GM18909 (cell line): ENCODE measurements around the gene RPS6KA5.
"Not testable (repeated sequence)": the region's sequence is repeated elsewhere in the genome, so short reads cannot be mapped to it uniquely, and the experiment has no call there.

Experiments used
- ATAC-seq: cut with Tn5 transposase; IDR thresholded peaks from one replicate; pipeline ENCODE4 v1.9.1; 2021; ENCODE audit warnings: mild to moderate bottlenecking; ENCODE audit not compliant: unreplicated experiment, poor library complexity

RPS6KA5 gene

GRCh38 chr14:90890322-90891020 is 170.0 kb downstream of the RPS6KA5 start:
- ATAC-seq, result no peak

- ATAC-seq, result no peak
Observed at GRCh38 chr14:90886297-90886815, 174.1 kb downstream of the RPS6KA5 start.

GRCh38 chr14:90883782-90884181 is 176.7 kb downstream of the RPS6KA5 start:
- ATAC-seq, result no peak

GRCh38 chr14:90883197-90883596 is 177.2 kb downstream of the RPS6KA5 start:
- no peak for ATAC-seq

- no peak for ATAC-seq
Observed at GRCh38 chr14:90880282-90880681, 180.2 kb downstream of the RPS6KA5 start.

GRCh38 chr14:90874599-90874998 is 185.8 kb downstream of the RPS6KA5 start:
- no peak for ATAC-seq

- no peak for ATAC-seq
Observed at GRCh38 chr14:90871605-90872233, 188.7 kb downstream of the RPS6KA5 start.

- ATAC-seq, result no peak
Observed at GRCh38 chr14:90870950-90871604, 189.4 kb downstream of the RPS6KA5 start.

- no peak for ATAC-seq
Observed at GRCh38 chr14:90867501-90867900, 192.9 kb downstream of the RPS6KA5 start.

- ATAC-seq, result no peak
Observed at GRCh38 chr14:90866833-90867232, 193.6 kb downstream of the RPS6KA5 start.

GRCh38 chr14:90864741-90865140 is 195.7 kb downstream of the RPS6KA5 start:
- no peak for ATAC-seq

- no peak for ATAC-seq
Observed at GRCh38 chr14:90858511-90858910, 201.9 kb downstream of the RPS6KA5 start.

- ATAC-seq, result no peak
Observed at GRCh38 chr14:90857866-90858265, 202.6 kb downstream of the RPS6KA5 start.

GRCh38 chr14:90856115-90856514 is 204.3 kb downstream of the RPS6KA5 start:
- ATAC-seq, result not testable (repeated sequence)

GRCh38 chr14:90853116-90853515 is 207.3 kb downstream of the RPS6KA5 start:
- no peak for ATAC-seq

- ATAC-seq, result no peak
Observed at GRCh38 chr14:90851327-90852036, 209.0 kb downstream of the RPS6KA5 start.

- no peak for ATAC-seq
Observed at GRCh38 chr14:90850487-90850886, 210.0 kb downstream of the RPS6KA5 start.

GRCh38 chr14:90849787-90850444 is 210.5 kb downstream of the RPS6KA5 start:
- no peak for ATAC-seq

GRCh38 chr14:90848944-90849731 is 211.3 kb downstream of the RPS6KA5 start:
- ATAC-seq, result no peak
